SK-N-DZ (cell line): ENCODE results near the gene PCNX1.
A peak's percentile ranks its signal among the peaks of the same experiment; 100 is the strongest.

ENCODE experiments used
- DNase-seq: peaks from one replicate; pipeline ENCODE4 v3.0.0-alpha.2; 2015; ENCODE audit warnings: low spot score

The PCNX1 gene

DNA sequence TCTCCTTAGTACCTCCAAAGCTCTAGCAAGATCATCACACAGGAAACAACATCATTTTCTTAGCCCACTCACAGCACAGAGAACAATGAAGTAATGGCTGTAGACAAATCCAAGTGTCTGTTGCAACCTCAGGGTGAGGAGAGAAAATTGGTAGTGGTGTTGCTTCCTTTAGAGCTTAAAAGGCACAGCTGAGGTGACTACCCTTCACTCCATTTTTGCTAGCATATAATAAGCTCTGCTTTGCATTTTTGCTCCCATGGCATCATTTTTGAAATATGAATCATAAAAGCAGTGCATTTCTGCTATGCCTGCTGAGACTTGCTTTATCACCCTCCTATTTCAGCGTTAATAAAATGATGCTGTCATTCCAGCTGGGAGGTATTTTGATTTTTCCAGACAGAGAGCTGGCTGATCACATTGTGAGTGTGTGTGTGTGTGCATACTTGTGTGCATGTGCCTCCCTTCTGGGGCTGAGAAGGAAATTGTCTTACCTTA is 18.5 kb upstream of the PCNX1 start:
- no peak for DNase-seq

DNA sequence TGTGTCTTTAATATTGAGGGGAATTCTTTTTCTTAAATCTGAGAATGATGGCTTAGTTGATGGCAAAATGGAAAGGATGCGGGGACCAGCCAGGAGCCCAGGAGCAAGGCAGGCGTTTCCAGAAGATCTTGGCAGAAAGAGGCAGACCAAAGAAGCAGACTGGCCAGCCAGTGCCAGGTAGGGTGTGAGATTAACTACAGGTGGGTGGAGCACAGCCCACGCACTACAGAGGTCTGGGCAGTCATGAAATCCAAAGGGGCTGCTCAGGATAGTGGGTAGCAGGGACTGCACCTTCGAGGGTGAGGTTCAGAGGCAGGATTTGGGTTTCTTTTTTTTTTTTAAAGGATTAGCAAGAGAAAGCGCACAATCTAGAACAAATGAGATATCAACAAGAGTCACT is 17.7 kb upstream of the PCNX1 start:
- DNase-seq, result no peak

DNA sequence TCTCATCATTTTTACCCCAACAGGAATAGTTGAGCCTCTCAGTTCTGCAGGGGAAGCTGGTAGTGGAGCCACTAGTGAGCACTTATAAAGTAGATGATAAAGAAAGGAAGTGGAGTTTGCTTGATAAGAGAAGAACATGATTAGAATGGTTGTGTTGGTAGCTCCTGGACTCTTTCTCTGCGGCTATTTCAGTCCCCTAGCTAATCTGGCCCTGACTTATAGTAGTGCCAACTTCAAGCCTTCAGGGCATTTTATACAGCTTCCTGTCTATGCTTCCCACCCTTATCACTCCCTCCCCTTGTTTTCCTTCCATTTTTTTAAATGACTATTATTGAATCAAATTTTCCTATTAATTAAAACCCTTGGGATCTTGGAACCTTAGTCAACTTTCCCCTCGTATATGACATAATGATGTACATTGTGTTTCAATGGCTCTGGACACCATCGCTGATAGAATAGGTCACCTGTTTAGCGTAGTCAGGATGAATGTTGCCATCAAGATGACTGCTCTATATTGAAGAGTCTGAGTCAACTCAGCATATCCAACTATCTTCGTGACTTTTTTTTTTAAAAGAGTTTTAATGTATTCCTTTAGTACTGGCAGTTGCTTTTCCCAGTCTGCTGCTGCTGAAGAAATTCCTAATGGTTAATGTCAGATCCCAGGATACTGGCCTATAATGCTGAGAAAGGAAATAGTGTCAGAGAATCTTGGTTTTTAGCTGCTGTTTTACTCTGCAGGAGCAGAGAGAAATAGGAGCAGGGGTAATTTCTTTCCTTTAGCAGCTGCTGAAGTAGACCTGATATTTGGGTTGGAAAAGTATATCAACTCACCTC is 16.2 kb upstream of the PCNX1 start:
- DNase-seq, result no peak

DNA sequence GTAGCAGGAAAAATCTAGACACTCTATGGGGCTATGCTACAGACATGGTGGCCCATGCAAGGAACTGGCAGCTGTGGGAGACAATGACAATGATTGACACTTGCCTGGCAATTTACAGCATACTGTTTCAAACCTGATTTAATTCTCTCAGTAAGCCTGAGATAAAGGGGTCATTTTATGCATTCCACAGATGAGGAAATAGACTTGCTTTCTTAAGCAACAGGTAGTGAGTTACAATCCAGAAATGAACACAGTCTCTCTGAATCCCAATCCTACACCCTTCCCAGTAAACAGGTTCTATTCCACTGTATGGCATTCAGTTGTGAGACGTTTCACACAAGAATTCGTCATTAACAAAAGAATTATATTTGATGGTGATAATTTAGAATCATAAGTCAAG is 15.5 kb upstream of the PCNX1 start:
- no peak for DNase-seq

DNA sequence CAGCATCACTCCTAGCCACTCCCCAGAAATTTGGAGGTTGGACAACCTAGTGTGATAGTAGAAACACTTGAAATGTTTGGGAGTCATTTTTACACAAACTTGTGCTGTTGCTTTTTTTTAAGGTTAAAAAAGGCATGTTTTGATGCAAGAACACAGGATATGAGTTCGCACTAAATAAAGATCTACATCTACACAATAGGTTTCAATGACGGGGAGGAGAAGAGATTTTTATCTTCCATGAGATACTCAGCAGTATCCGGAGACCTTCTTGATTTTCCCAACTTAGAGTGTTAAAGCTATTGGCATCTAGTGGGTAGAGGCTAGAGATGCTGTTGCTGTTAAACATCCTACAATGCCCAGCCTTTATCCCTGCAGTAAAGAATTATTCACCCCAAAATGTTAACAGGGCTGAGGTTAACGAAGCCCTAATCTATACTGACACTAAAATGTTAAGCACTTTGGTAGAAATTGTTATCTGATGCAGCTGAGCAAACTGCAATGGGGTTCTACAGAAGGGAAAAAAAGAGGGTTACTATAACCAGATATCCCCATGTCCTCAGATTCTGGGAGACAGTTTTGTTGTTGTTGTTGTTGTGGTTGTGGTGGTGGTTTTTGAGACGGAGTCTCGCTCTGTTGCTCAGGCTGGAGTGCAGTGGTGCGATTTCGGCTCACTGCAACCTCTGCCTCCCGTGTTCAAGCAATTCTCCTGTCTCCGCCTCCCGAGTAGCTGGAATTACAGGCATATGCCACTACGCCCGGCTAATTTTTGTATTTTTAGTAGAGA is 14.0 kb upstream of the PCNX1 start:
- DNase-seq, result no peak

DNA sequence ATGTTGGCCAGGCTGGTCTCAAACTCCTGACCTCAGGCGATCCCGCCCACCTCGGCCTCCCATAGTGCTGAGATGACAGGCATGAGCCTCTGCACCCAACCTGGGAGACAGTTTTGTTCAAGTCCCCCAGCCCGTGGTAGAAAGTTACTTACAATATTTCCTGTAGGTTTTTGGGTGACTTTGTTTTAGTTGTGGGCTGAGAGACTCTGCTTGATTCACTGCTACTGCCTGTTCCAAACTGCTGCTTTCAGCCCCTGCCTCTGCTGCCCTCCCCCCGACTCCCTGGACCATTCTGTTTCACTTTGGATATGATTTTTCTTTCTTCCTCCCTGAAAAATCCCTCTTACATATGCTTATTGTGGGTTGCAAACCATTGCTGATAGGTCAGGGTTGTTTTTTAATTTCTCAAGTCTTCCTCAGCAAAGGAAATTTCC is 13.4 kb upstream of the PCNX1 start:
- no peak for DNase-seq

DNA sequence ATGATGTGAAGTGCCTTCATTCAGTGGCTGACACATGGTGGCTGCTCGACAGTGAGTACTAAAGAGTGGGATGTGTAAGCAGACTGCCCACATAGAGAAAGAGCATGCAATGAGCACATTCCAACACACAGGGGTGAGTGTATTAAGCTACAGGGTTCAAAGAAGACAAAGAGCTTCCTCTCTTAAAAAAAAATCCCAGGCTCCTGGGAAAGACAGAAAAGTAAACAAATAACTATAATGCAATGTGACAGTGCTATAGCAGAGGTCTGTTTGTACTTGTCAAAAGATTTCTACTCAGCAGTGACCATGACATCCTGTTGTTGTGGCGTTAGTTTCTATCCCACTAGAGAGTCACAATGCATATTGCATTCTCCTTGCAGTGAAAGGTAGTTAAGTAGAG is 12.4 kb upstream of the PCNX1 start:
- no peak for DNase-seq

DNA sequence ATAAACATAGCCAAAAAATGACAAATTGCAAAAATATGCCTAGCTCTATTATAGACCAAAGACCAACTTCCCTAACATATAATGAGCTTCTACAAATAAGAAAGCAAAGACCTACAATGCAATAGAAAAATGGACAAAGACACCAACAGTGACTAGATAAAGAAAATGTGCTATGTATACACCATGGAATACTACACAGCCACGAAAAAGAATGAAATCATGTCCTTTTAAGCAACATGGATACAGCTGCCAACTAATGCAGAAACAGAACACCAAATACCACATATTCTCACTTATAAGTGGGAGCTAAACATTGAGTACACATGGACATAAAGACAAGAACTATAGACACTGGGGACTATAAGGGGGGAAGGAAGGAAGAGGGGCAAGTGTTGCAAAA is 10.9 kb upstream of the PCNX1 start:
- no peak for DNase-seq

DNA sequence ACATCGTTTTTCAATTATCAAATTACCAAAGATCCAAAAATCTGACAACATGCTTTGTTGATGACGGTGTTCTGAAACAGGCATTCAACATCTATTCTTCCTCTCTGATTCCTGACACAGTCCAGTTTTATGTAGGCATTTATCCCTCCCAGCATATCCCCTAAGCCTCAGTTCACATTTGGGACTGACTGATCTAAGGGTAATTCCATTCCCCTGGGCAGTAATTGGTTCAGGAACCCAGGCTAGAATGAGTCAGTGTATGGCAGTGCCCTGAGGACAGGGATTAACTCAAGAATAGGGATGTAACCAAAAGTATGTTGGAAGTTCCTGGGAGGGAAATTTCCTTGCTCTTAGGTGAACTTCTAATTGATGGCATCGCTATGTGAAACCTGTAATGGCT is 10.3 kb upstream of the PCNX1 start:
- DNase-seq, result no peak

DNA sequence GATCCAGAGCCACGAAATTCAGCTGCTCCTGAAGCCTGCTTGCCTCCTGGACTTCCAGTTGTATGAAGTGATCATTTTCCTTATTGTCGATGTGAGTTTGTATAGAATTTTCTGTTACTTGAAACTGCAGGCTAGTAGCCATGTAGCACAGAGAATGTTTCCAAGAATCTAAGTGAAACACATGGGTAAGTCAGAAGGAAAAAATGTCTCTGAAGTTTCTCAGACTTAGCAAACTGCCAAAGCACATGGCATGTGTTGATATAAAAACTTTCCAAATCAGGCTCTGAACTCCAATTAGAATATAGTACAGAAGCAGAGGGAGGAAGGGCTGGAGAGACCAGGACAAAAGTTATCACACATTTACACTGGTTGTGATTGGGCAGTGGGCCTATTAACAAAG is 9.8 kb upstream of the PCNX1 start:
- DNase-seq, result no peak

DNA sequence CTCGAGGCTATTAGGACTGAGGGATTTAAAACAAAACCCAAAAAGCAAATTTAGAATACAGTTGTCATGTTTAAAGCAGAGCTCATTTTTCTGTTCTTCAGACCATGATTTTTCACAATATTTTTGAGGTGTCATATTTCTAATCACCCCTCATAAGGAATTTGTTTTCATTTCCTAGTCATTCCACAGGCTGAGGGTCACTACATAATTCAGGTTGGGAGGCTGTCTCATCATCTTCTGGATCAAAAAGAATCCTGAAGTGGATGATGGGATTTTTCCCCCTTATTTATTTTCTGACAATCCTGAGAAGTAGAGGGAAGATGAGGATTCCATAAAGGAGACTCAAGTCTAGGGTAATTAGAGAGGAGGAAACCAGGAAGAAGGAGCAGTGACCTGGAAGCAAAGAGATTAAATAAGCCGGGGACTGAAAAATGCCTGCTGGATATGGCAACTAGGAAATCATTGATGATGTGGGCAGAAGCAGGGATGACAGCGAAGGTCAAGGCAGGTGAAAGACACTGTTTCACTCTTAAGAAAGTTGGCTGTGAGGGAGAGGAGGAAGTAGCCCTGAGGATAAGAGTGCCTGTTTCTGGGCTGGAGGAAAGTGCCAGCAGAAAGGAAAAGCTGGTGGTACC is 9.0 kb upstream of the PCNX1 start:
- DNase-seq, result no peak

DNA sequence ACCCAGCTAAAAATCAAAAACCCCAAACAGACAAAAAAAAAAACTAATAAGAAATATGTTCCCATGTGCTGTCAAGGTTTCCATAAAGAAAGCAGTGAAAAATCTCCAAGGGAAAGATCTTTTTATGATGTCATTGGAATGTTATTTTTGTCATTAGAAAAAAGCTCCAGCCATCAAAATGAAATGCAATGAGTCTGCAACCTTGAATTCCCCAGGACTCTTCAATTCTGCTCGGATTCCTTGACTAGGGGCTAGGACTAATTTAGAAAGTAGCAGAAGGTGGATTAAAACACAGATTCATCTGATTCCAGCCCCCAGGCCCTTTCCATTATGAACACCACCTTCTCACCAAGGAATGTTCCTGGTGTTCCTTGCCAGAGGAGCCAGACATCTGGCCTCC is 6.0 kb upstream of the PCNX1 start:
- no peak for DNase-seq

DNA sequence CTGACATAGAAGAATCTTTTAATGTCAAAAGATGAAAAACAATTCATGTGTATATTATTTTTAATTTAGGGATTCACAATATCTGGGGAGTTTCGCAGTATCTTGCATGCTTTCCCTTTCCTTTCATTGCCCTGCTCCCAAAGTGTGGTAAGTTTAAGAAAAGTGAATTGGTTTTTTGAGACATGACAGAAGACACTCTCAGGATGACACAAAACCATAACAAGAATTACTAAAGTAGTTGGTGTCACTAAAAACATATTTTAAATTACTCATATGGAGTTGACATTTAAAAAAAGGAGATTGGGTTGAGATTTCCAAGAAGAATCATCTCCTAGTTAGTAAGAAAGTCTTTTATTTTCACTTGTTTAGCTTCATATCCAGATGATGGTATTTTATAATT is 5.1 kb upstream of the PCNX1 start:
- no peak for DNase-seq

DNA sequence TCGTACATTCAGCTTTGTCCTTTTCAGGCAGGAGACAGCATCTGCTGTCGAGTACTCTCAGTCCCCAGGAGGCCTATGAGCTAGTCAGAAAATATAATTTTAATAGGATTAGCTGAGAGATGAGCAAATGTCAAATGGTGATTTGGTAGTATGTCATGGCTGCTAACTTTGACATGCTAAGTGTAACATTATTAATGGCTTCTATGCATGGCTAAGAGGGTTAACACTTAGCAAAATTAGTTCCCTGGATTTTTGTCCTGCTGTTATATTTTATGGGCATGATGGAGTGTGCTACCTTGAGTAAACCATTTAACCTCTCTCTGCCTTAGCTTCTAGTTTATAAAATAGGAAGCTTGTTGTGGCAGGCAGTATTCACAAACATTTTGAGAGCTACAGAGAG is 2.9 kb upstream of the PCNX1 start:
- no peak for DNase-seq

DNA sequence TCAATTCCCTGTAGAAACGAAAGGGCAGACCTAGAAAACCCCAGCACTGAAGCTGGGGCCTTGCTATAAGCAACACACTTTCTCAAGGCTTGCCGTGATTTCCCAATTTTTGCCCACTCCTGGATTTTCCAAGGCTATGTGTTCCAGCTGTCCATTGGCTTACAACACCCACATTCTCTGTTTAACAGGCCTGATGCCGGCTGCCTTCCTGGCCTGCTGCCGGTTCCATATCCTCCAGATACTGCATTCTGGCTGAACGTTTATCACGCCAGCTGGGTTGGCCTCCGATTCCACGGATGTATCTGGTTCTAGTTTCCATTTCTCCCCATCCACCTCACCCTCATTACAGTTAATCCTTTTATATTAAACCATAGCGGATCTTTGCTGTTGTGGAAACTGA is 2.0 kb upstream of the PCNX1 start:
- peak; percentile 8 for DNase-seq

DNA sequence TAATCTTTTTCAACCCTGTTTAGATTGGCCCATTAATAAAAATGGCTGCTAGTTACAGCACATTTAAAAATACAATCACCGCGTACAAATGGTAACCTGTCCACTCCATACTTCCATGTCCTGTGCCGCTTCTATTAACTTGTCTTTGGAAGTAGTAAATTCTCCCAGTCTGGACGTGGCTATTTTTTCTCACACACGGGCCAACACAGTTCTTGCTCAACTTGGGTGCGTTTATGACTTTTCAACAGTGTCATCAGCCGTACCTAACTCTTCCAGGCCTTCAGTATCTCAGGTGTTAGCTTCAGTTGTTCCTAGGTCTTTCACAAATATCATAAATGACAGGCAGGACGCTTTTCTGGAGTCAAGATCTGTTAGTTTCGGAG is 475 bp upstream of the PCNX1 start:
- no peak for DNase-seq

DNA sequence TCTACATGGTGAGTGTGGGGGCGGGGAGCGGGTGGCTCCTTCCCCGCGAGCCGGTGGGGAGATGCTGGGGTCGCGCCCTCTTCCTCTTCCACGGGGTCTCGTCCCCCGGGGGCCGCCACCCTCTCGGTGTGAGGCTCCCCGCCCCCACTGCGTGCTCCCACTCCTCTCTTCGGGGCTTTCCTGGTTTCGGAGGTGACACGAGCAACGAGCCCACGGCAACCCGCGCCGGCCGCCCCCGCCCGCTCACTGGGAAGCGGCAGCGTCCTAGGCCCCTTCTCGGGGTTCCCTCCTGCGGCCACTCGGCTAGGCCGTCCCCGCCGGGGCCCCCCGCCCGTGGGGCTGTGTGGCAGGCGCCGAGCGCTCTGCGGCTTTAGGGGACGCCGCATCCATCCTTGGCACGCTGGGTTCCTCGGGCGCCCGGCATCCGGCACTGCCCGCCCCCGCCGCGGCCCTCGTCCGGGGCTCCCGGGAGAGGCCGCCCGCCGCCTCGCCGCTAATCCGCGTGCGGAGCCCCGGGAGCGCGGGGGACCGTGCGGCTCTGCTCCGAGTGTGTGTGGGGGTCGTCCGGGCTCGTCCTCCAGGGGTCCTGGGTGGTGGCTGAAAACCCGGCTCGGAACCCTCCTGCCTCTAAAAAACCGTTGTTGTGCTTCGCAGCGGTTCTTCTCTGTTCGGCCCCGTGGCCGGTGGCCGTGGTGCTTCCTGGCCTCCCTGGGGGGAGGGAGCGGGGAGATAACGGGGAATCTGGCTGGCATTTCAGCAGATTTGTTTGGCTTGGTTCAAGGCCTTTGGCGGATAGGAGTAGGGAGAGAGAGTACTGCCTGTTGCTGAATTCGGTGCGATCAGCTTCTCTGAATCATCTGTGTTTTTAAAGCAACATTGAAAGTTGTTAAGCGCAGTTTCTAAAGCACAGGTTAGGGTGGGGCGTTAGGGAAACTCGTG is 1.0 kb downstream of the PCNX1 start:
- DNase-seq, result peak; percentile 18

DNA sequence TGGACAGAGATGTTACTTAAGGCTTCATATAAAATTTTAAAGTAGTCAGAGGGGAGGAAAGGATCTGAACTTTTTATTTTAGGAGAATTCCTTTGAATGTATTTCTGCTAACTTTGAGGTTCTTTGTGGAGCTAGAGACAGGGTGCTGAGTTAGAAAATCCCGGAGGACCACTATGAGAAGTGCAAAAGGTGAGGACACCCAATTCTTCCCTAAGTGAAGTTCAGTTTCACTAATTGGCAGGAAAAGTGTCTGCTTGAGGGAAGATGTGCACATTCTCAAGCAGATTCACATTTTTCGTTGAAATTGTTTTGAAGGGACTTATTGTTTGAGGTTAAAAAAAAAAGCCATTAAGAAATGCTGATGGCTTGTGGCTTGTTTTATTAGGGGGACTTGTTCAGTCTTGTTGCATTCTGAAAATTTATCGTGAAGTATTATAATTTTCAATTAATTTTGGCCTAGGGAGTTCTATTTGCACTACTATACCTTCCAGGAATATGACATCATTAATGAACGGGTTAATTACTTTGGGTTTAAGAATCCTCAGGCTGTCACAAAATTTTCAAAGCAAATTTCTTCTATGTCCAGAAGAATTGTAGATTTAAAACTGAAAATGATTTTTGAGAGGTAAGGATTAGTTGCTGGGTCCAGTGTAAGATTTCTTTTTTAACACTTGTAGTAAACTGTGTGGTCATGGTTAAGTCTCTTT is 1.8 kb downstream of the PCNX1 start:
- no peak for DNase-seq

DNA sequence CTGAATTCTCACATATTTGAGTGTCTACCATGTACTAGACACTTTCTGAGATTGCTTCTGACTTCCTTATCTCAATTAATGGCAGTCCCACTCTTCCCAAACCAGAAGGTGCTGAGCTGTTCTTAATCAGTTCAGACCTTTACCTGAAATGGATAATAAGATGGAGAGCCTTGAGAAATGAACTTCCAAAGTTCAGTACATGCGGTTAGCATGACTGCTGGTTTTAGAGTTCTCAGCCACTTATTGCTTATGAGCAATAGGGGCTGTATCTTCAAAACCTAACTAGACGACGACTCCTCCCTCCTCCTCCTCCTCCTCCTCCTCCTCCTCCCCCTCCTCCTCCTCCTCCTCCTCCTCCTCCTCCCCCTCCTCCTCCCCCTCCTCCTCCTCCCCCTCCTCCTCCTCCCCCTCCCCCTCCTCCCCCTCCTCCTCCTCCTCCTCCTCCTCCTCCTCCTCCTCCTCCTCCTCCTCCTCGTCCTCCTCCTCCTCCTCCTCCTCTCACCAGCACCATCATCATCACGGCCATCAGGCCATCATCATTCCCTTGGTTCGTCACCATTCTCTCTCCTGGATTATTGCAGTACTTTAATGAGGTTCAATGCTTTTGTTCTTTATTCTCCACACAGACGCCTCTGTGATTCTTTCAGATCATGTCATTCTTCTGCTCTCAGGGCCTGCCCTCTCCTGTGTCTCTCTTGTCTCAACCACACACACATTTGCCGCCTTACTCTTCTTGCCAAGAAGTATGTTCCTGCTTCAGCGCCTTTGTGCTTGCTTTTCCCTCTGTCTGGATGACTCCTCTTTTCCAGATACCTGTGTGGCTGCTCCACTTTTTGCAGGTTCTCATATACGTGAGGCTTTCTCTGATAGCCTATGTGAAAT is 2.7 kb downstream of the PCNX1 start:
- no peak for DNase-seq

DNA sequence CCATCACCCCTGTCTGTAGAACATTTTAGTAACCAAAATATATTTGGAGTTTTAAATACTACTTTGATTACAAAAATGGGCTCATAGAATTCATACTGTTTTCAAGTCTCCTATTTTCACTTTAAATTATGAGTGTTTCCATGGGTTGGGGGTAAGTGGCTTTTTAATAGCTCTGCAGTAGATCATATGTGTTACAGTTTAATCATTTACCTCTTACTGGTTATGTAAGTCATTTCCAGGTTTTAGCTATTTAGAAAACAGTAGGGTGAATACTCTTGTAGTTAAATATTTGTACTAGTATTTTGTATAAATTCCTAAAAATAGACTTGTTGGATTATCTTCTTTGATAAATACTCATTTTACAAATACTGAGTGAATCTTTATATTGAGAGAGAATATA is 8.2 kb downstream of the PCNX1 start:
- DNase-seq, result no peak
